GM18519 (cell line): ENCODE results near the gene ELF3.
"Not testable (repeated sequence)": the region's sequence is repeated elsewhere in the genome, so short reads cannot be mapped to it uniquely, and the experiment has no call there.

Experiments used
- ATAC-seq: cut with Tn5 transposase; IDR thresholded peaks from one replicate; pipeline ENCODE4 v1.9.1; 2021; ENCODE audit warnings: mild to moderate bottlenecking, moderate library complexity; ENCODE audit not compliant: unreplicated experiment, low FRiP score

Gene ELF3

DNA sequence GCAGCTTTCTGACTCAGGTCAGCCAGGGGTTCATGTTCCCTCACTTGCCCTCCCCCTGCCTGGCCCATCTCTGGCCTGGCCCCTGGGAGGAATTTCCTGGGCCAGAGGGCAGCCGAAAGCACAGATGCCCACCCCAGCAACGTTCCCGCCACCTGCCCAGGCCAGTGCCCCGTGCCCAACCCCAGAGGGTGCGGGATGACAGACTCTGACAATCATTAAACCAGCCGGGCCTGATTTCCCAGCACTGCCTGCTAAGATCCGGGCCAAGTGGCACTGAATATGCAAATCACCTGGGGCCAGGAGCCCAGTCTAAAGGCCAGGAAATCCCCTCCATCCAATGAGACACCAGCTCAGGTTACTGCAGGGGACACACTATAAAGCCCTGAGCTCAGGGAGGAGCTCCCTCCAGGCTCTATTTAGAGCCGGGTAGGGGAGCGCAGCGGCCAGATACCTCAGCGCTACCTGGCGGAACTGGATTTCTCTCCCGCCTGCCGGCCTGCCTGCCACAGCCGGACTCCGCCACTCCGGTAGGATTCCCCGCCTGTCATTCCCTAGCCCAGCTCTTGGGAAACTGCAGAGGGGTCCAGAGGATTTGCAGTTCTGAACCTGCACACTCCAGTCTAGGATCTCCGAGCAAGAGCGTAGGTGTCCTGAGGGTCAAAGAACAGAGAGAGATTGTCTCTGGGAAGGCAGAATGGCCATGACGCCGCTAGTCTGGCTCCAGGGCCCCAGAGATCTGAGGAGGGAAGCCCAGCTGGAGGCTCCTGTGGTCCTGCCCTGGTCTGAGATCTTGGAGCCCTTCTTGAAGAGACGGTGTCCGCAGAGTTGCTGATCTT lies at the start of gene ELF3:
TSS of gene ELF3 (plus strand) at position 408 of the 836 bp plus-strand sequence. CDS start 550 bp downstream, outside the sequence.
- ATAC-seq = no peak

DNA sequence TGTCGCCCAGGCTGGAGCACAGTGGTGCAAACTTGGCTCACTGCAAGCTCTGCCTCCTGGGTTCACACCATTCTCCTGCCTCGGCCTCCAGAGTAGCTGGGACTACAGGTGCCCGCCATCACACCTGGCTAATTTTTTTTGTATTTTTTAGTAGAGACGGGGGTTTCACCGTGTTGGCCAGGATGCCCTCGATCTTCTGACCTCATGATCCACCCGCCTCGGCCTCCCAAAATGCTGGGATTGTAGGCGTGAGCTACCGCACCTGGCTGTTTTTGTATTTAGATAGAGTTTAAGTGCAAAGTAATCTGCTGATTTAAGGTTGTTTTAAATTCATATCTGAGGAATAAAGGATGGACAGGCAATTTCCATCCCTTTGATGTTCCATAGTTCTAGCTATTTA lies 48.0 kb upstream of the ELF3 start:
- ATAC-seq = not testable (repeated sequence)

DNA sequence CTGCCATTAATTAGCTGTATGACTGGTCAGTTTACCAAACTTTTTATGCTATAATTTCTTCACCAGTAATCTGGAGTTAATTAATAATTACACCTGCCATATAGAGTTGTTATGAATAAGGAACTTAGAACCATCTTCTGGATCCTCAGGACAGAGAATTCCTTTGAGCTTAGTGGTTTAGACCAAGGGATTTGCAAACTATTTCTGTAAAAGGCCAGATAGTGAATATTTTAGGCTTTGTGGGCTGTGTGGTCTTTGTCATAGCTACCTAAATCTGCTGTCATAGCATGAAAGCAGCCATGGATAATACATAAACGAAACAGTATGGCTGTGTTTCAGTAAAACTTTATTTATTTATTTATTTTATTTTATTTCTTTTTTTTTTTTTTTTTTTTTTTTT lies 46.1 kb upstream of the ELF3 start:
- ATAC-seq = no peak

DNA sequence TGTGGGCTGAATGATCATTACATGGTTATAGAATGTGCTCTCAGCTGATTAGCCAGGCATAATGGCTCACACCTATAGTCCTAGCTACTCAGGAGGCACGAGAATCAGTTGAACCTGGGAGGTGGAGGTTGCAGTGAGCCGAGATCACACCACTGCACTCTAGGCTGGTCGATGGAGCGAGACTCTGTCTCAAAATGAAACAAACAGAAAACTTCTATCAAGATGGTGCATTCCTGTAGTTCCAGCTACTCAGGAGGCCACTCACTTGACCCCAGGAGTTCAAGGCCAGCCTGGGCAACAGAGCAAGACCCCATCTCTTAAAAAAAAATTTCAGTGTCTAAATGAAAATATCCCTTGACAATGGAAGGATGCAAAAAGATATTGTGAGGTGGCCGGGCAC lies 44.2 kb upstream of the ELF3 start:
- ATAC-seq = no peak

- ATAC-seq = no peak
Observed at GRCh38 chr1:201968202-201968925, 42.0 kb upstream of the ELF3 start.

GRCh38 chr1:201970334-201971159 lies 39.8 kb upstream of the ELF3 start:
- no peak for ATAC-seq

DNA sequence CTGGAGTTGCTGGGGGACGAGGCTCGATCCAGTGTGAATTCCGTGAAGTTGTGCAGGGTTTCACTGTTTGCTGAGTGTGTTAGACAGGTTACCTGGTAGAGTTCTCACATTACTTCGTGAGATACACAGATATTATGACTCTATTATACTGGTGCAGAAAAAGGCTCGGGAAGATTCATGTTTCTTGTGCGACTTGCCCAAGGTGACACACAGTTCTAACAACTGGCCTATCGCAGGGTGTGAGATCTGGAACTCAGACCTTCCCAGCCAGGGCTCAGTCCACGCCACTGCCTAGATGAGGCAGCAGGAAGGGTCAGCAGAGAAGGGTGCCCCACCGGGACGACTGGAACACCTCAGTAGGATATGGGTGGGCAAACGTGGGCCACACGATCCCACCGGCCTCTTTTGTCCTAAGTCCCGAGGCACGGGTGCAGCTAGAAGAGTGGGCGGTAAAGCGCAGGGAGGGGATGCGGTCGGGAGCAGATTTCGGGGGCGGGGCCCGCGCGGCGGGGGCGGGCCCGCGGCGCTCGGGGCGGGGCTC lies 28.2 kb upstream of the ELF3 start:
- no peak for ATAC-seq

DNA sequence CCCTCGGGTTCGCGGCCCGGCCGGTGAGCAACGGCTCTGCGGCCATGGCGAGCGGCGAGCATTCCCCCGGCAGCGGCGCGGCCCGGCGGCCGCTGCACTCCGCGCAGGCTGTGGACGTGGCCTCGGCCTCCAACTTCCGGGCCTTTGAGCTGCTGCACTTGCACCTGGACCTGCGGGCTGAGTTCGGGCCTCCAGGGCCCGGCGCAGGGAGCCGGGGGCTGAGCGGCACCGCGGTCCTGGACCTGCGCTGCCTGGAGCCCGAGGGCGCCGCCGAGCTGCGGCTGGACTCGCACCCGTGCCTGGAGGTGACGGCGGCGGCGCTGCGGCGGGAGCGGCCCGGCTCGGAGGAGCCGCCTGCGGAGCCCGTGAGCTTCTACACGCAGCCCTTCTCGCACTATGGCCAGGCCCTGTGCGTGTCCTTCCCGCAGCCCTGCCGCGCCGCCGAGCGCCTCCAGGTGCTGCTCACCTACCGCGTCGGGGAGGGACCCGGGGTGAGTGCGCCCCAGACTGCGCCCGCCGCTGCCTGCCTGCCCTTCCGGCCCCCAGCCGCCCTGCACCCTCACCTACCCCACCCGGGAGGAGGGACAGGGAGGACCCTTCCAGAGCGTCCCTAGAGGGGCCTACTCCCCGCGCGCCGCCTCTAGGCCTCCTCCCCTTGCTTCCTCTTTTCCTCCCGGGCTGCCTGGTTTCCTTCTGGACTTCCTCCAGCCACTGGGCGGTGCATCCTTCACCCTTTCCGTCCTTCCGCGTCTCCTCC lies 27.6 kb upstream of the ELF3 start, which contains the start of gene RNPEP:
TSS of gene RNPEP (plus strand) at position 26 of the 757 bp plus-strand sequence. CDS start at position 45, 19 bp downstream.
- ATAC-seq = peak; percentile 60

- ATAC-seq = no peak
Observed at GRCh38 chr1:201983380-201983805, 27.0 kb upstream of the ELF3 start.

GRCh38 chr1:201984446-201984845 lies 25.9 kb upstream of the ELF3 start:
- no peak for ATAC-seq

GRCh38 chr1:201985355-201985754 lies 25.0 kb upstream of the ELF3 start:
- no peak for ATAC-seq

DNA sequence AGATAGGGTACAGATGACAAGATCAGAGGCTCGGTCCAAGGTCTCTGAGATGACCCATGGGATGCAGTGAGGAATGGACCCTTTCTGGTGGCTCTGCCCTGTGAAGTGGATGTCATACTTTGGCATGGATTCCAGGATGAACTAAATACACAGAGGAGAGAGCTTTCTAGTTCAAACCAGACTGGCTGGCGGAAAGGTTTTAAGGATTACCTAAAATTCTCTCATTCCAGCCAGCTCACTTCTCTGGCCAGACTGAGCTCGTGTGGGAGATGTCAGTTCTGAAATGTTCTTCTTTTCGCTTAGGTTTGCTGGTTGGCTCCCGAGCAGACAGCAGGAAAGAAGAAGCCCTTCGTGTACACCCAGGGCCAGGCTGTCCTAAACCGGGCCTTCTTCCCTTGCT lies 21.8 kb upstream of the ELF3 start:
- ATAC-seq = no peak

DNA sequence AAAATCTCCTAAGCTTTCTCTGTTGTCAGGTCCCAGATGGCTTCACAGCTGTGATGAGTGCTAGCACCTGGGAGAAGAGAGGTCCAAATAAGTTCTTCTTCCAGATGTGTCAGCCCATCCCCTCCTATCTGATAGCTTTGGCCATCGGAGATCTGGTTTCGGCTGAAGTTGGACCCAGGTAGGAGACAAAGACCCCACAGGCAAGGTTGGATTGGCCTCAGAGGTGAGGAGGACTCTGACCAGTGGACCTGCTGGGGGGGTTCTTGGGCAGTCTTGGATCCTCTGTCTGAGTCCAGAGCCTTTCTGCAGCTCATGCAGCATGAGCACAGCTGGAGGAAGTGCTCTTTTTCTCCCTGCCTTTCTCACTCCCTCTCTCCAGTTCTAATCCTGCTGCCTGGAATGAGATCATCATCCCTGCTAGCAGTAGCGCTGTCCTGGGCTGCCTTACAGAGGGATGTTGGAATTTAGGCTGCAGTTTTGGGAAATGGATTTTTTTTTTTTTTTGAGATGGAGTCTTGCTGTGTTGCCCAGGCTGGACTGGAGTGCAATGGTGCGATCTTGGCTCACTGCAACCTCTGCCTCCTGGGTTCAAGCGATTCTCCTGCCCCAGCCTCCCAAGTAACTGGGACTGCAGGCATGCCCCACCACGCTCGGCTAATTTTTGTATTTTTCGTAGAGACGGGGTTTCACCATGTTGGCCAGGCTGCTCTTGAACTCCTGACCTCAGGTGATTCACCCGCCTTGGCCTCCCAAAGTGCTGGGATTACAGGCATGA lies 20.8 kb upstream of the ELF3 start:
- ATAC-seq = no peak

GRCh38 chr1:201990427-201990826 lies 20.0 kb upstream of the ELF3 start:
- ATAC-seq = no peak

DNA sequence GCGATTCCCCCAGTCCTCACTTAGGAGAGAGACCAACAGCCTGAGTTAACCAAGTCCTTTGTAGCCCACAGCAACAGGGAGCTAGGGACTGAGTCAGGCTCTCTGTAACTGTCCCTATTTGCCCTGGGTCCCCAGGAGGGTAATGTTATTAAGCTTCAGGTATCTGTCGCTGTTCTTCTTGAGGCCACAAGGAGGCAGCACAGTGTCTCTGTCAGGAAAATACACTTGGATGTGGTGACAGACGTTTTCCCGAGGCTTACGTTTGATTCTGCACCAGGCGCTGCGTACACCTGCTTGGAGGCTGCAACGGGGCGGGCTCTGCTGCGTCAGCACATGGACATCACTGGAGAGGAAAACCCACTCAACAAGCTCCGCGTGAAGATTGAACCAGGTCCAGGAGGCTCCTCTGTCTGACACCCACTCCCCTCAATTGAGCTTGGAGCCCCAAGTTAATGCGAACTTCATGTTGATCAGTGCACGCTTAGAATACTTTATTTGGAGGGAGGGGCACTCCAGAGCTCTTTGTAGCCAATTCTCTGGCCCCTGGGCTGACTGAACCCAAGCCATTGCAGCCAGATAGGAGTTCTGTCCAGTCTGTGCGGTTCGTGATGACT lies 10.7 kb upstream of the ELF3 start:
- no peak for ATAC-seq

DNA sequence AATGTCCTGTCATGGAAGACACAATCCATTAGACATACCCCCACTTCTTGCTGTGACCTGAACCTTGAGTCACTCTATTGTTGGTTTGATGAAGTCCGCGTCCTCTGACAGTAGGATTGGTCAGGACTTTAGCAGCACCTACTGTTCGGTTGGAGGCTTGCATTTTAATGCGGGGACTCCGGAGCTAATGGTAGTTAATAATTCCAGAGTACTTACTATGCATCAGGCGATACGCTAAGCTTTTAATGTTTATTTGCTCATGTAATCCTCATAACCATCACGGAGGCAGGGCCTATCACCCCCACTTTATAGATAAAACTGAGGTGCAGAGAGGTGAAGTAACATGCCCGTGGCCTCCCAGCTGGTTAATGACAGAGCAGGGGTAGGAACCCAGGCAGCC lies 7.9 kb upstream of the ELF3 start:
- ATAC-seq = no peak

GRCh38 chr1:202004711-202005110 lies 5.7 kb upstream of the ELF3 start:
- ATAC-seq = no peak

- no peak for ATAC-seq
Observed at GRCh38 chr1:202005958-202006357, 4.4 kb upstream of the ELF3 start.

DNA sequence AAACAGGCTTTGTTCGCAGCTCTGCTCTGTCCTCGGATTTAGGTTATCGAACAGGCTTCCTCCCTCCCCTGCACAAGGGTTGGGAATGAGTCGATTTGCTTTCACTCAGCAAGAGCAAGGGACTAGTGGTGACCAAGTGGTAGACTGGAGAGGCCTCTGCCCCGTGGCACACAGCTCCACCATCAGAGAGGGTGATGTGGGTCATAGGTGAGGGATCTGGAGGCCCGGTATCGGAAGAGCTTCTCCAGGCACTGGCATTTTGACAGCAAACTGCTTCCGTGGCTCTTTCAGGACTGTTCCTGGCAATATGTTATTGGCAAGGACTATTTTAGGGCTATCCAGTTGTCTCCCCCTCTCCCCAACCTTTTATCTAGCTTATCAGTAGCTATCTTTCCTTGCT lies 3.1 kb upstream of the ELF3 start:
- ATAC-seq = no peak
